ENCODE data around the gene BORCS6.
"Not testable (repeated sequence)": the region's sequence is repeated elsewhere in the genome, so short reads cannot be mapped to it uniquely, and the experiment has no call there.

The BORCS6 gene

GRCh38 chr17:8189711-8190477 is at the start of gene BORCS6:
TSS of gene BORCS6 (minus strand) at chr17:8190180. CDS start at chr17:8190140, 40 bp downstream.
- DNase-seq = peak; percentile 89

GRCh38 chr17:8237886-8238285 is 47.9 kb upstream of the BORCS6 start:
- no peak for DNase-seq

- peak; percentile 25 for DNase-seq
These were observed 47.2 kb upstream of the BORCS6 start for GRCh38 chr17:8237175-8237574.

- no peak for DNase-seq
These were observed 45.7 kb upstream of the BORCS6 start for GRCh38 chr17:8235676-8236075.

GRCh38 chr17:8234361-8235270 is 44.6 kb upstream of the BORCS6 start:
- DNase-seq = no peak

GRCh38 chr17:8231701-8232100 is 41.7 kb upstream of the BORCS6 start:
- DNase-seq = no peak

- no peak for DNase-seq
These were observed 37.2 kb upstream of the BORCS6 start for GRCh38 chr17:8227238-8227581.

- no peak for DNase-seq
These were observed 36.7 kb upstream of the BORCS6 start for GRCh38 chr17:8226536-8227237.

- no peak for DNase-seq
These were observed 36.0 kb upstream of the BORCS6 start for GRCh38 chr17:8225813-8226535.

GRCh38 chr17:8224891-8225812 is 35.2 kb upstream of the BORCS6 start:
- no peak for DNase-seq

GRCh38 chr17:8223356-8224126 is 33.6 kb upstream of the BORCS6 start:
- DNase-seq = no peak

- DNase-seq = peak; percentile 10
These were observed 32.8 kb upstream of the BORCS6 start for GRCh38 chr17:8222630-8223355.

GRCh38 chr17:8222380-8222629 is 32.3 kb upstream of the BORCS6 start:
- DNase-seq = no peak

- peak; percentile 36 for DNase-seq
These were observed 31.8 kb upstream of the BORCS6 start for GRCh38 chr17:8221663-8222379.

- peak; percentile 39 for DNase-seq
These were observed 31.0 kb upstream of the BORCS6 start for GRCh38 chr17:8220783-8221662.

GRCh38 chr17:8214000-8214399 is 24.0 kb upstream of the BORCS6 start:
- not testable (repeated sequence) for DNase-seq

- DNase-seq = no peak
These were observed 22.6 kb upstream of the BORCS6 start for GRCh38 chr17:8212312-8213180.
